Lung (tissue), 12 donors: ENCODE measurements around the gene IQCM. TPM values are rescaled to one million over a fixed set of nuclear protein-coding genes. Genes with fewer than 3 reads are reported as not detected.

Experiments
- ATAC-seq: fragments of 200-7000 bp; cut with Tn5 transposase; one replicate; pipeline ENCODE4 v1.9.1; 2020; ENCODE audit warnings: moderate number of reproducible peaks; ENCODE audit not compliant: insufficient read depth, low FRiP score
- DNase-seq, 3 donors: peaks; one replicate each; pipeline ENCODE4 v3.0.0-alpha.2; 2013 to 2017
- H3K27ac ChIP-seq, 2 donors: one replicate each; pipeline ENCODE4 v1.5.1; 2013; ENCODE audit warnings: mild to moderate bottlenecking in 2 of 2, moderate library complexity in 2 of 2, control low read depth in 1 of 2, inconsistent platforms in 1 of 2, low read depth in 1 of 2, low read length in 1 of 2
- H3K27me3 ChIP-seq, 3 donors: one replicate each; pipeline ENCODE4 v1.5.1; 2013; ENCODE audit warnings: low read length in 2 of 3; ENCODE audit not compliant: control insufficient read depth in 3 of 3, insufficient read depth in 3 of 3
- H3K36me3 ChIP-seq, 4 donors: one replicate each; pipeline ENCODE4 v1.5.1; 2013; ENCODE audit warnings: low read length in 4 of 4, mild to moderate bottlenecking in 1 of 4, moderate library complexity in 1 of 4; ENCODE audit not compliant: control insufficient read depth in 4 of 4, insufficient read depth in 4 of 4
- H3K4me1 ChIP-seq, 5 donors: one replicate each; pipeline ENCODE4 v1.5.1; 2013; ENCODE audit warnings: low read length in 5 of 5, mild to moderate bottlenecking in 2 of 5, moderate library complexity in 1 of 5; ENCODE audit not compliant: control insufficient read depth in 5 of 5, insufficient read depth in 5 of 5
- H3K4me3 ChIP-seq: one replicate; pipeline ENCODE4 v1.5.1; 2013; ENCODE audit warnings: mild to moderate bottlenecking, control low read depth, moderate library complexity
- H3K9ac ChIP-seq, 2 donors: one replicate each; pipeline ENCODE4 v1.5.1; 2013; ENCODE audit warnings: low read length in 2 of 2, control low read depth in 1 of 2; ENCODE audit not compliant: insufficient read depth in 1 of 2
- H3K9me3 ChIP-seq, 4 donors: one replicate each; pipeline ENCODE4 v1.5.1; 2013; ENCODE audit warnings: low read length in 3 of 4, mild to moderate bottlenecking in 1 of 4, moderate library complexity in 1 of 4; ENCODE audit not compliant: control insufficient read depth in 4 of 4, insufficient read depth in 3 of 4
- CTCF ChIP-seq: IDR thresholded peaks from 2 replicates; pipeline ENCODE4 v1.5.1; 2012; ENCODE audit warnings: mild to moderate bottlenecking; ENCODE audit errors: control extremely low read depth, extremely low read depth
- WGBS, 2 donors: extraction: QIAGEN DNeasy Blood & Tissue Kit; methylation state at CpG; one replicate each; pipeline ENCODE4 v1.1.7; 2013; 5-methylcytosine and 5-hydroxymethylcytosine counted together
- polyA plus RNA-seq, 2 donors: library from polyadenylated mRNA; stranded (reverse); fragments of 200-250 nt; gene quantifications; one replicate each; pipeline ENCODE4 v1.2.1, GENCODE V29; 2013
- total RNA-seq, 2 donors: library from RNA; depleted of rRNA in 1 of 2; stranded (reverse); fragments of >200 nt in 1 of 2; gene quantifications; one replicate each; pipeline ENCODE4 v1.2.1, GENCODE V29; 2014 to 2021
- donor health status: control.
- donor health status: control.
- donor health status: Bipolar disorder and iron deficiency.
- donor health status: healthy.
- donor health status: DM: yes; HTN: yes; CAD: no.

IQCM gene
- total and polyA plus RNA-seq, 4 donors = not detected

- Histone ChIP-seq H3K27ac (no peak overlapping the region), H3K27me3 (no peaks in the 10 kb centered on the region), H3K9ac (no peak overlapping the region), H3K4me3 (no peak overlapping the region), H3K9me3 (no peaks in the 10 kb centered on the region), H3K4me1 (no peaks in the 10 kb centered on the region), H3K36me3 (no peaks in the 10 kb centered on the region)
- no peak for ATAC-seq
- no peak for TF ChIP-seq CTCF
- 64 to 71% methylated on average over 3 of the region's 3 CpGs for WGBS, 2 donors
- DNase-seq = no peak
These were observed 293.8 kb downstream of the IQCM start for GRCh38 chr4:149521611-149522425.

- H3K36me3 ChIP-seq = no peaks in the 10 kb centered on the region
These were observed 297.2 kb downstream of the IQCM start for GRCh38 chr4:149518471-149518870.

GRCh38 chr4:149513081-149513480 is 302.6 kb downstream of the IQCM start:
- H3K27ac ChIP-seq = no peak overlapping the region
- no peak overlapping the region for H3K4me3 ChIP-seq
- DNase-seq (no peak), ATAC-seq (no peak)
- no peaks in the 10 kb centered on the region for H3K36me3 ChIP-seq
- no peaks in the 10 kb centered on the region for H3K4me1 ChIP-seq
- H3K27me3 ChIP-seq = no peaks in the 10 kb centered on the region
- no peak overlapping the region for H3K9ac ChIP-seq
- H3K9me3 ChIP-seq = no peaks in the 10 kb centered on the region
- no peak for TF ChIP-seq CTCF

More at GRCh38 chr4:149518471-149518870, 297.2 kb downstream of the IQCM start:
- Histone ChIP-seq H3K9me3 (no peaks in the 10 kb centered on the region), H3K4me3 (no peak overlapping the region), H3K9ac (no peak overlapping the region), H3K27me3 (no peaks in the 10 kb centered on the region), H3K27ac (no peak overlapping the region), H3K4me1 (no peaks in the 10 kb centered on the region)
- ATAC-seq (no peak), DNase-seq (no peak)
- TF ChIP-seq CTCF = no peak

GRCh38 chr4:149512501-149512900 is 303.1 kb downstream of the IQCM start:
- Histone ChIP-seq H3K9ac (no peak overlapping the region), H3K4me3 (no peak overlapping the region), H3K27ac (no peak overlapping the region), H3K27me3 (no peaks in the 10 kb centered on the region), H3K36me3 (no peaks in the 10 kb centered on the region), H3K9me3 (no peaks in the 10 kb centered on the region), H3K4me1 (no peaks in the 10 kb centered on the region)
- 57 to 66% methylated on average over 1 of the region's 1 CpG for WGBS, 2 donors
- DNase-seq (no peak), ATAC-seq (no peak)
- no peak for TF ChIP-seq CTCF
